Keratinocyte (primary cell): ENCODE data around the gene TANGO2. TPM values are rescaled to one million over a fixed set of nuclear protein-coding genes. Genes with fewer than 3 reads are reported as not detected.

Experiments
- DNase-seq: peaks from one replicate; pipeline ENCODE4 v3.0.0-alpha.2; 2011; ENCODE audit warnings: low read depth, missing footprints, low spot score
- FAIRE-seq: peaks from 2 replicates; lab custom pipeline; 2011; peaks lifted over from hg19 to GRCh38; lab: Jason Lieb, UNC
- H2AFZ ChIP-seq: 2 replicates; pipeline ENCODE4 v1.6.0; 2012; ENCODE audit warnings: low read length, control low read depth, inconsistent platforms; ENCODE audit not compliant: control insufficient read depth
- H3K27ac ChIP-seq: 2 replicates; pipeline ENCODE4 v1.5.1; 2011; ENCODE audit warnings: low read length; ENCODE audit not compliant: control insufficient read depth, insufficient read depth
- H3K27me3 ChIP-seq: 3 replicates; pipeline ENCODE4 v1.6.0; 2011; ENCODE audit warnings: low read length; ENCODE audit not compliant: control insufficient read depth, insufficient read depth; ENCODE audit errors: extremely low read depth
- H3K36me3 ChIP-seq, 2 experiments: 2 replicates in 1 of 2; 3 replicates in 1 of 2; pipeline ENCODE4 v1.5.1; 2011; ENCODE audit warnings: low read length in 2 of 2, mild to moderate bottlenecking in 1 of 2; ENCODE audit not compliant: control insufficient read depth in 2 of 2, insufficient read depth in 2 of 2; ENCODE audit errors: extremely low read depth in 1 of 2
- H3K4me1 ChIP-seq: 3 replicates; pipeline ENCODE4 v1.5.1; 2011; ENCODE audit warnings: low read length; ENCODE audit not compliant: control insufficient read depth, insufficient read depth; ENCODE audit errors: extremely low read depth
- H3K4me2 ChIP-seq: 3 replicates; pipeline ENCODE4 v1.6.0; 2011; ENCODE audit warnings: low read depth, low read length; ENCODE audit not compliant: control insufficient read depth, insufficient read depth; ENCODE audit errors: extremely low read depth
- H3K4me3 ChIP-seq, 3 experiments: fragments of 200-600 bp in 1 of 3; sonication (generic) in 1 of 3; 2 replicates in 2 of 3; 3 replicates in 1 of 3; pipeline ENCODE4 v1.5.1; 2011 to 2016; ENCODE audit warnings: low read length in 3 of 3, mild to moderate bottlenecking in 3 of 3, control low read depth in 2 of 3, inconsistent platforms in 1 of 3, low read depth in 1 of 3, mixed read lengths in 1 of 3, mixed run types in 1 of 3, moderate library complexity in 1 of 3; ENCODE audit not compliant: control insufficient read depth in 2 of 3, insufficient read depth in 2 of 3; ENCODE audit errors: extremely low read depth in 1 of 3
- H3K79me2 ChIP-seq: 2 replicates; pipeline ENCODE4 v1.6.0; 2012; ENCODE audit warnings: low read length; ENCODE audit not compliant: control insufficient read depth, insufficient read depth
- H3K9ac ChIP-seq: 3 replicates; pipeline ENCODE4 v1.6.0; 2011; ENCODE audit warnings: low read length; ENCODE audit not compliant: control insufficient read depth, insufficient read depth; ENCODE audit errors: extremely low read depth
- H3K9me1 ChIP-seq: 3 replicates; pipeline ENCODE4 v1.6.0; 2011; ENCODE audit warnings: low read length; ENCODE audit not compliant: control insufficient read depth, insufficient read depth; ENCODE audit errors: extremely low read depth
- H3K9me3 ChIP-seq: 2 replicates; pipeline ENCODE4 v1.5.1; 2012; ENCODE audit warnings: low read depth, low read length; ENCODE audit not compliant: control insufficient read depth
- H4K20me1 ChIP-seq: 3 replicates; pipeline ENCODE4 v1.6.0; 2011; ENCODE audit warnings: low read length; ENCODE audit not compliant: control insufficient read depth, insufficient read depth; ENCODE audit errors: extremely low read depth
- CTCF ChIP-seq, 3 experiments: IDR thresholded peaks in 1 of 3; conservative IDR thresholded peaks in 1 of 3; optimal IDR thresholded peaks in 1 of 3; 2 replicates in 2 of 3; 3 replicates in 1 of 3; pipeline versions ENCODE3 to v1.5.1; 2011; ENCODE audit warnings: low read length in 3 of 3, mild to moderate bottlenecking in 3 of 3, moderate library complexity in 2 of 3, control low read depth in 1 of 3, inconsistent platforms in 1 of 3; ENCODE audit not compliant: insufficient read depth in 2 of 3; ENCODE audit errors: extremely low read depth in 1 of 3
- EZH2 ChIP-seq: IDR thresholded peaks from one replicate; pipeline ENCODE4 v1.6.1; 2012; ENCODE audit warnings: inconsistent platforms, mild to moderate bottlenecking, low read length, moderate library complexity
- dilution Hi-C: fragments of 300-500 bp; cut with MboI; formaldehyde crosslinking; loops from one replicate; pipeline ENCODE4 v1.7.0; 2020; ENCODE audit warnings: low sequenced_read_pairs; ENCODE audit not compliant: extremely low pct_ligation_motif_present
- polyA plus RNA-seq, 5 experiments: library from polyadenylated mRNA; depleted of rRNA in 3 of 5; stranded (reverse) in 3 of 5; stranded (forward) in 1 of 5; unstranded in 1 of 5; fragments of >200 nt; gene quantifications; 1 replicate in 1 of 5; 2 replicates in 3 of 5; 3 replicates in 1 of 5; pipeline versions ENCODE4 v1.2.1 to v1.2.3, GENCODE V29; 2011 to 2012; ENCODE audit warnings: missing spikeins in 2 of 5, low read depth in 1 of 5, low replicate concordance in 1 of 5

The TANGO2 gene
- polyA plus RNA-seq, 1 donor (not counting 4 experiments of a cell fraction or from before 2014, with no cell fraction given) = 20.1 TPM

- Histone ChIP-seq H3K9ac (no peak overlapping the region), H3K27ac (no peak overlapping the region), H3K9me1 (no peaks in the 10 kb centered on the region), H3K4me1 (peaks cover 7% of the 10 kb centered on the region), H3K36me3 (no peaks in the 10 kb centered on the region), H3K9me3 (no peaks in the 10 kb centered on the region), H4K20me1 (no peaks in the 10 kb centered on the region), H3K27me3 (no peaks in the 10 kb centered on the region), H3K79me2 (peaks cover 13% of the 10 kb centered on the region), H3K4me2 (no peak overlapping the region), H3K4me3 (no peak overlapping the region), H2AFZ (no peak overlapping the region)
- no peak for DNase-seq
- TF ChIP-seq CTCF (optimal IDR thresholded peaks at IDR 0.05 in 1 of 3, IDR thresholded peaks at IDR 0.05 in 1 of 3, conservative IDR thresholded peaks at IDR 0.05 in 1 of 3; ENCODE audit: extremely low read depth in 1 of 3, insufficient read depth in 2 of 3, low read length in 3 of 3) (no peak), EZH2 (no peak)
- FAIRE-seq = no peak
- dilution Hi-C loops = no loop called here
Observed at GRCh38 chr22:20076627-20077172, 55.8 kb downstream of the TANGO2 start.

GRCh38 chr22:20079745-20080444, 59.0 kb downstream of the TANGO2 start, which contains the start of gene DGCR8:
Gene DGCR8, plus strand, starts transcription at chr22:20080241. Its CDS starts 5,723 bp downstream, at chr22:20085964.
- no peaks in the 10 kb centered on the region for H3K9me3 ChIP-seq
- H4K20me1 ChIP-seq = peaks cover 10% of the 10 kb centered on the region
- H2AFZ ChIP-seq = peak within 1 kb of the TSS; percentile 95
- peaks cover 16% of the 10 kb centered on the region for H3K4me1 ChIP-seq
- H3K4me2 ChIP-seq = peak within 1 kb of the TSS; percentile 91
- FAIRE-seq (no peak), DNase-seq (peak; percentile 49)
- dilution Hi-C loops = no loop called here
- H3K27ac ChIP-seq = peak within 1 kb of the TSS; percentile 59
- no peaks in the 10 kb centered on the region for H3K27me3 ChIP-seq
- no peak for TF ChIP-seq EZH2
- no peak for TF ChIP-seq CTCF (optimal IDR thresholded peaks at IDR 0.05 in 1 of 3, IDR thresholded peaks at IDR 0.05 in 1 of 3, conservative IDR thresholded peaks at IDR 0.05 in 1 of 3; ENCODE audit: extremely low read depth in 1 of 3, insufficient read depth in 2 of 3, low read length in 3 of 3)
- peak within 1 kb of the TSS; percentile 60 to 84 (median 72) for H3K4me3 ChIP-seq
- H3K9me1 ChIP-seq = peaks cover 5% of the 10 kb centered on the region
- peak within 1 kb of the TSS; percentile 85 for H3K9ac ChIP-seq
- H3K79me2 ChIP-seq = peaks cover 45% of the 10 kb centered on the region
- peaks cover 3 to 8% of the 10 kb centered on the region in 2 experiments for H3K36me3 ChIP-seq
